CD4-positive, alpha-beta T cell treated with Interleukin-1 beta for 1 hour (primary cell): ENCODE measurements around the gene SLC9A1.
"Not testable (repeated sequence)": the region's sequence is repeated elsewhere in the genome, so short reads cannot be mapped to it uniquely, and the experiment has no call there.

ENCODE experiments used
- DNase-seq, 2 donors: peaks; one replicate each; pipeline ENCODE4 v3.0.0-alpha.2; 2020 to 2022

The SLC9A1 gene

DNA sequence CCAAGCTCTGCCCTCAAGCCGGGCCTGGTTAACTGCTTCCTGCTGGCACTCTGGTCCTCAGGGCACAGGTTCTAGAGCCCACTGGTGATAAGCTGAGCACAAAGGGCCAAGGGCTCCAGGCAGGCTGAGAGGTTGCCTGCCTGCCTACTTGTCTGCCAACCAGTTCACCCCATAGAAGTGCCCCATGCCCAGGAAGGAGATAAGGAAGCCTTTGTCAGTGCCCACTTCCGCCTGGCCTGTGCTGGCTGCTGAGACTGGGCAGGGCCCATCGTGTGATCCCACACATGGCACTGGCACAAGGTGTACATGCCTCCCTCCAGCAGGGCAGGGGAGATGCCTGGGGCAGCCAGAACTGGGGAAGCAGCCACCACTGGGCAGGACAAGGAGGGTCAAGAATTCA, 24.1 kb downstream of the SLC9A1 start:
- no peak for DNase-seq

DNA sequence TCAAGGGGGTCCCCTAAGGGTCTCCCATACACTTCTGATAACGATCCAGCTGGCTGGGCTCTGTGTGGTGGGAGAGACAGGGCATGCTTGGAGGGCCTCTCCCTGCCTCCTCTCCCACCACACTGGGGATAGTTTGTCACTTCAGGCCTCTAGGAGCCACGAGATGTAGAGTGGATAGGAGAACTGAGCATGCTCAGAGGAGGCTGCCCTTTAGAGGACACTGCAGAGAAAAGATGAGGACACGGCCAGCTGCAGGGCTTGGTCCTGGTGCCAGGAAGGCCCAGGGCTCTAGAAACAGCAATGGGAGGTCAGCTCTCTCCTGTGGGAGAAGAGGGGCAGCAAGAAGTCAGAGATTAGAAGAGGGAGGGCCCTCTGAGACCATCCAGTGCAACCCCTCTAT, 25.7 kb downstream of the SLC9A1 start:
- DNase-seq: no peak

DNA sequence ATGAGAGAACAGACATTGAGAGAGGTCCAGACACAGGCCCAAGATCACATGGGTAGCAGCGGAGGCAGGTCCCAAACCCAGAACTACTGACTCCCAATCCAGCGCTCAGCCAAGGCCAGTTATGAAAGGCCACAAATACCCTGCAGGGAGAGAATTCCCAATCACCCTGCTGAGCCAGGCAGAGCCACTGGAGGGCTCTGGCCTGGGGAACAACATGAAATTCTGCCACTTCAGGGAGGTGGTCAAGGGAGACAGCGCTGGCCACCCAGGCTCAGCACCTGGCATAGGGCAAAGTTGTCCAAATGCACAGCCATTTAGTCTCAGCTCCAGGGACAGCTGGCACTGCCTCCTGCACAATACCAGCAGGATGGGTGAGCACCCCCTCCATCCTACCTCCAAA, 27.5 kb downstream of the SLC9A1 start:
- no peak for DNase-seq

DNA sequence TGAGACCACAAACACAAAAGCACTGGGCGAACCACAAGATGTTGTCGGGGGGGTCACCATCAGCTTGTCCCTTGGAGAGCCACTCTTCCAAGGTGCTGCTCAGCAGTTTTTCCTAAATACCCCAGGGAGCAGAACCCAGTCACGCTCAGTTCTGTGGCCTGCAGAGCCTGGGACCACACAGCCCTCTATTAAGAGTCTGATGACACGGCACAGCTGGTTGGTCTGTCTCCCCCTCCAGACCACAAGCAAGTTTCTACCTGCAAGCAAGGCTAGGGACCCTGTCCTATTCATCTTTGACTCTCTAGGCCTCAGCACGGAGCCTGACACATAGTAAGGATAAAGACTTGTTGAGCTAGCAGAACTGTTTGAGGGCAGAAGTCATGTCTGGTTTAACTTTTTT, 28.5 kb downstream of the SLC9A1 start:
- no peak for DNase-seq

DNA sequence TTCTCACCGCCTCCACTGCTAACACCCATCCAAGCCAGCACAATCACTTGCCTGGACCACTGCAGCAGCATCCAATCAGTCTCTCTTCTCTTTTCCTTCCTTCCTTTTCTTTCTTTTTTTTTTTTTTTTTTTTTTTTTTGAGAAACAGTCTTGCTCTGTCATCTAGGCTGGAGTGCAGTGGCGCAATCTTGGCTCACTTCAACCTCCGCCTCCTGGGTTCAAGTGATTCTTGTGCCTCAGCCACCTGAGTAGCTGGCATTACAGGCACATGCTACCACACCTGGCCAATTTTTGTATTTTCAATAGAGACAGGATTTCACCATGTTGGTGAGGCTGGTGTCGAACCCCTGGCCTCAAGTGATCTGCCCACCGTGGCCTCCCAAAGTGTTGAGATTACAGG, 29.8 kb downstream of the SLC9A1 start:
- not testable (repeated sequence) for DNase-seq

DNA sequence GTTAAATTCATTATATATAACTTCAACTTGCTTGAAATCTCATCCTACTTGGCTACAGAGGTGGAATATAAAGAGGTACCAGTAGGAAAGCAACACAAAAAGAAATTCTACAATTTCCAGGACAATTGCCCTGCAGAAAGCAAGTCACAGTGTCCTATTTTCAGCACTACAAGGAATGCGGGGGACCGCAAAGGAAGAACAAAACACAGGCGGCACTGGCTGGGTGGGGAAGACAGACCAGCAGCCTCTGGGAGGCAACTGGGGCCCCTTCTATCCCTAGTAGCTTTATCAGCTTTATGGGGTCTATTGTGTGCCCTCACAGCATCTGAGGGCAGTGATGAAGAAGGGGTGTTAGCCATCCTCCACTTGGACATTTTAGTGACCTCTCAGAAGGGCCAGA, 30.5 kb downstream of the SLC9A1 start:
- DNase-seq: no peak

DNA sequence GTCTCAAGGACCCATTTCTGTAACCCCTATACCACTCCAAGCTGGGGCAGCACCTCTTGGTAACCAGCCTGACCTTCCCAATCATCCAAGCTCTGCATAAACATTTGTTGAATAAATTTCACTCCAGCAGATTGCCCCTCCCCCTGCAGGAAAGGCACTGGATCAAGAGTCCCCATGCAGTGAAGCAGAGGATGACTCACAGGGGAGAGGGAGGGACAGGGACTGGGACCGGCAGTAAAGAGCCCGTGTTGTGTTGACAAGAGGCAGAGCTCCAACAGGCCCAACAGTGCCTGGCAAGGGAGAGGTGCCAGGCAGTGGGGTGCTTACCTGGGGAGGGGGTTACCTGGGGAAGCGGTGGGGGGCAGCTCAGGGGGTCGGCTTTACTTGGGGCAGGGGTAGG, 32.3 kb downstream of the SLC9A1 start:
- DNase-seq: peak in 1 of 2 donors; percentile 39

DNA sequence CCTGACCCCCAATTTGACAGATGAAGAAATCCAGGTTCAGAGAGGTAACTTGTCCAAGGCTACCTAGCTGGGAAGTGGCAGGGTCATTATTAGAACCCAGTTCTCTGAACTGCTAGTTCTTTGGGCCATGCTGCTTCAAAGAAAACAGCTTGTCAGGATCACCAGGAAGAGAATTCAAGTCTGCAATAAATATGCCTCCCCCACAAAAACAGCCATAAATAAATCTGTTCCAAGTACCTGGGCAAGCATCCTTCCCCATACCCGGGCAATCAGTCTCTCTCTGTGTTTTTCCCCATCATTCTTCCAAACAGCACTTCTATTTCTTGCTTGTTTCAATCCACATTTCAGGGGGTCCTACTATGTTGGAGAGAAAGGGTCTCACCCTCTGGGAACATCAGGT, 34.1 kb downstream of the SLC9A1 start:
- no peak for DNase-seq

DNA sequence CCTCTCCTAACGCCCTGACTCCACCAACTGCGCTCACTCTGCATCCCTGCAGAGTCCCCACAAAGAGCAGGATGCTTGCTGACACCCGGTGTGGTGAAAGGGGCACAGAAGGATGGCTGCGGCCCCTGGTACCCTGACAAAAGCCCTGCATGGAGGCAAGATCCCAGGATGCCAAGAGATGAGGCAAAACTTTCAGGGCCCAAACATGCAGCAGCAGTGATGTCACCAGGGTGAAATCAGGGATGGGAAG, 36.6 kb downstream of the SLC9A1 start:
- no peak for DNase-seq

DNA sequence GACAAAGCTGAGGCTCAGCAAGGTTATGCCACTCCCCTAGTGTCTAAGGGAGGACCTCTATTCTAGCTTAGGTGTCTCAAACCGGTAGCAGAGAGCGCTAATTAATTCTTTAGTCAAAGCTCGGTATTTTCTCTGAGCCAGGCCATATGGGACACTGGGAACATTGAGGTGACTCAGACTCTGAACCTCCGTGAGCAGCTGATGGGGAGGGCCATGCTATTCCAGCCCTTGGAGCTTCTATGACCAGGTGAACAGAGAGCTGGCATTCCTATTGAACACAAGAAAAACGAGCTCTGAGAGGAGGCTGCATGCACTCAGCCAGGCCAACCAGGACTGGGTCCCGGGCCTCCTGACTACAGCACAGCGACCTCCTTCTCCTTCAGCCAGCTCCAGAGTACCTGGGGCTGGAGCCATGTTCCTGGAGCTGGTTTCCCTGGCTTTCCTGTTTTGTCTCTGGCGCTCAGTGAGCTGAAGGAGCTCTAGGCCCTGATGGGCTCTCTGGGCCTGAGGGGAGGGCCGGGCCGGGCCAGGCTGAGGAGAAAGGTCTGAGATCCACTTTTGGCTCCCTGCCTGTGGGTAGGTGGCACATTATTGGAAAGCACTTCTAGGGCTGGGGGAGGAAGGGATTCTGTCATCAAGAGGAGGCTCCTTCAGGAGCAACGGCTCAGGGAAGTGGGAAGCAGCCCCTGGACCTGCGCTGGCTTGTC, 37.0 kb downstream of the SLC9A1 start:
- no peak for DNase-seq

DNA sequence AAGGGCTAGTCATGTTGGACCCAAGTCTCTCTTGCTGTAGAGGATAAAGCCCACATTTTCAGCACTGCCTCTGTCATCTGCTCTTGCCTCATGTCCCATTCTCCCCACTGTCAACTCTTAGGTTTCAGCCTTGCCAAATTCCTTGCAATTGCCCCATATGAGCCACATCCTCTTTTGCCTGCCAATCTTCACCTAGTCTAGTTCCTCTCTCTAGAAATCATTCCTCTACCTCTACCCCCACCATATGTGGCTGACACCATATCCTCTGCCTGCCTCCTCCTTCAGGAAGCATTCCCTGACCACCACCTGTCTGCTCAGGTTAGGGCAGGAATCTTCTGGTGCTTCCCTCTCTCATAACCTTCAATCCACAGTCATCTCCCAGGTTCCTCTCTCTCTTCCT, 38.2 kb downstream of the SLC9A1 start:
- peak; percentile 19 to 58 for DNase-seq

DNA sequence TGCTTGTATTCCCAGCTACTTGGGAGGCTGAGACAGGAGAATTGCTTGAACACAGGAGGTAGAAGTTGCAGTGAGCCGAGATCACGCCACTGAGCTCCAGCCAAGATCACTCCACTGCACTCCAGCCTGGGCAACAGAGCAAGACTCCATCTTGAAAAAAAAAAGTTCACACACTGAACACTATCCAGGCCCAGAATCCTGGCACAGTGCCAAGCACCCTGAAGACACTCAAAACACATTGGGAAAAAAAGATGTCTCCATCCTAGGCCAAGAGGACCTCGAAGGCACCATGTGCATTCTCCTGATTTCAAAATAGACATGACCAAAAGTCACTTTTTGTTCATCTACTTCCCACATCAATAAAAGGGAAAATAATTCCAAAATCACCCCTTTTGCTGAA, 38.7 kb downstream of the SLC9A1 start:
- DNase-seq: no peak

DNA sequence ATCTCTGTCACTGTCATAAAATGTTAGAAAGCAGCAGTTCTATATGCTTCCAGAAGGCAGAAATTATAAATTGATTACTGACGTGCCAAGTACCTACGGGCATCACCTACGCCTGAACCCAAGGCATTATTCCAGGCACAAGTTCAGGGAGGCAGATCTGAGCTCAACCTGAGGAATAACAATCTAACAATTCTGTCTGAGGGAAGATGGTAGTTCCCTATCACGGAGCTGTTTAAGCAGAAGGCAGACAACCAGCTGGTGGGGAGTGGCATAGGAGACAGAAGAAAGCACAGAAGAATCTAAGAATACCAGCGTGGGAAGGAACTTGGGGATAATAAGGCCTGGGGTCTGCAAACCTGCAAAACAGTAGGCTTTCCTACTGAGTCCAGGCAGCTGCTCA, 40.4 kb downstream of the SLC9A1 start:
- no peak for DNase-seq

DNA sequence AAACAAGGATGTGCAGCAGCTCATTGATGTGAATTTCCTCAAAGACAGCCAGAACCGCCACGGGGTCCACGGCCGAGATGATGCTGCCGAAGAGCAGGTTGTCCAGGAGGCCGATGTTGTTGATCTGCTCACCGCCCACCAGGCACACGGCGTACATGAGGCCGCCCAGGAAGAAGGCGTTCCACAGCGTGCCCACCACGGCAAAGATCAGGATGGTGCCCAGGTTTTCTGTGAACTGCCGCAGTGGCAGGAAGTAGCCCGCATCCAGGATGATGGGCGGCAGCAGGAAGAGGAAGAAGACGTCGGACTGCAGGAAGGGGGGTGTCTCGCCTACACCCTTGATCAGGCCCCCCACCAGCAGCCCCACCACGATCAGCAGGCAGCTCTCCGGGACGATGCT, 41.1 kb downstream of the SLC9A1 start:
- DNase-seq: no peak

DNA sequence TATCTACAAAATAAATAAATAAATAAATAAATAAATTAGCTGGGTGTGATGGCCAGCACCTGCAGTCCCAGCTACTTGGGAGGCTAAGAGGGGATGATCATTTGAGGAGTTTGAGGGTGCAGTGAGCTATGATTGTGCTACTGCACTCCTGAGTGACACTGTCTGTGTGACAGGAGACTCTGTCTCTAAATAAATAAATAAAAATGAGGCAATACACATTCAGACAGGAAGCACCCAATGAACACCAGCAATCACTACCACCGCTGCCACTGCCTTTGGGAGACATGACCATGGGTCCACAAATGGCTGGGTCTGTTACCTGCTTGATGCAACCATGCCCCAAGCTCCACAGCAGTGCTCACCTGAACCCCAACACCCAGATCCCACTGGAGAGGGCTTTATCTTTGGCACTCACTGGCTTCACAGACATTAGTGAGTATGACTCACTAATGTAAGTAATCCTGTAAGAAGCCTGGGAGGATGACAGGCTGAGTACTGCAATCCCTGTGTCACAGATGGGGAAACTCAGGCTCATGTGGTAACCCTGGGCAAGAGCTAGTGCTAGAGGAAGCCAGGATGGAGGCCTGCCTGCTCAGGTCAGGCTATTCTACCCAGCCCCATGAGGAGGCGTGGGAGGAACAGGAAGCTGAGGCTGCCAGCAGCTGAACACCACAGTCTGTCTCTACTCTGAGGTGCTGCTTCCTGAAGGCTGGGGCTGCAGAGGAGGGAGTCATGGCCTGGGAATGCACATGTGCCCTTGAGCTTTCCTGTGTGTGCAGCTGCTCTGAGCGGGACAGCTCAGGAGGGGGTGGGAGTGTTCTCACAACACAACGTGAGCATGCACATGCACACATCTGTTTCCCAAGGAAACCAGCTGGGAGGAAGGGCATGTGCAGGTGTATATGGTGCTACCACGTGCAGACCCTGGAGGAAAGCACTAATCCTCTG, 43.0 kb downstream of the SLC9A1 start:
- DNase-seq: peak; percentile 67 to 85

DNA sequence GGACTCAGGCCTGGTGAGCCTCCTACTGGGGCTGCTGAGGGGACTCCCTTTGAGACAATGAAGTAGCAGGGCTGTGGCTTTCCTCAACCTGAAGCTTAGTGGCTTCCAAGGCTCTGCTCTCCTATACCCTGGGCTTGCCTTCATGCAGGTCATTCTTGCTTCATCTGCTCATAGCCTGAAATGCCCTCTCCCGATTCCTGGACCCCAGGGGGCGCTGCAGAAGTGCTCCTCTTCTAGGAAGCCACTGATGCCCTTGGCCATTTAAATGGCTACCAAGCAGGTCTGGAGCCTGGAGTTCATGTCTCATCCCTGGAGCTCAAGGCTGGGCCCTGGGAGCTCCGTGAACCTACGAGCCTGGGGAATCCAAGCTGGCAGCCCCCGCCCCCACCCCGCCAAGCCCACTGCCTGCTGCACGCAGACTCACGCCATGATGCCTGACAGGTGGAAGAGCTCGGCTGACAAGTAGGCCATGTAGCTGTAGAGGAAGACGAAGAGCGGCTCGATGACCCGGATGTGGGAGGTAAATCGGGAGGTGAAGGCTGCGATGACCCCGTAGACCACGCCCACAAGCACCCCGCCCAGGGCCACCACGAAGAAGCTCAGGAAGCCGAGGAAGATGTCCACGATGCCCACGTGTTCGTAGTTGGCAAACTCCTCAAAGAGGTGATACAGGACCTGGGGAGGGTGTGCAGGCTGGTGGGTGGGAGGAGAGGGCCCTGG, 45.7 kb downstream of the SLC9A1 start:
- peak in 1 of 2 donors; percentile 28 for DNase-seq

DNA sequence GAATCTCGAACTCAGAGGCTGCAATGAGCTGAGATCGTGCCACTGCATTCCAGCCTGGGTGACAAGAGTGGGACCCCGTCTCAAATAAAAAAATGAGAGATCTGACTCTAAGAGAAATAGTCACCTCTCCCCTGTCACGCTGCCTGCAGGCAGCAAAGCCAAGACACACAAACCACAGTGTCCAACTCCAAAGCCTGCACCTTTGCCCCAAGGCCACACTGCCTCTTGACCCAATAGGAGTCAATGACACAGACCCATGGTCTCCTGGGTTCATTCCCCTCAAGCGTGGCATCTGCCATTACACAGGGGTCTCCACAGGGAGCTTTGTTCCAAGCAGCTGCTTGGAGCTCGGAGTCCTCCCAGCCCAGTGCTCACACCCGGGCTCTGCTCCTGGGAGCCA, 46.3 kb downstream of the SLC9A1 start:
- no peak for DNase-seq

DNA sequence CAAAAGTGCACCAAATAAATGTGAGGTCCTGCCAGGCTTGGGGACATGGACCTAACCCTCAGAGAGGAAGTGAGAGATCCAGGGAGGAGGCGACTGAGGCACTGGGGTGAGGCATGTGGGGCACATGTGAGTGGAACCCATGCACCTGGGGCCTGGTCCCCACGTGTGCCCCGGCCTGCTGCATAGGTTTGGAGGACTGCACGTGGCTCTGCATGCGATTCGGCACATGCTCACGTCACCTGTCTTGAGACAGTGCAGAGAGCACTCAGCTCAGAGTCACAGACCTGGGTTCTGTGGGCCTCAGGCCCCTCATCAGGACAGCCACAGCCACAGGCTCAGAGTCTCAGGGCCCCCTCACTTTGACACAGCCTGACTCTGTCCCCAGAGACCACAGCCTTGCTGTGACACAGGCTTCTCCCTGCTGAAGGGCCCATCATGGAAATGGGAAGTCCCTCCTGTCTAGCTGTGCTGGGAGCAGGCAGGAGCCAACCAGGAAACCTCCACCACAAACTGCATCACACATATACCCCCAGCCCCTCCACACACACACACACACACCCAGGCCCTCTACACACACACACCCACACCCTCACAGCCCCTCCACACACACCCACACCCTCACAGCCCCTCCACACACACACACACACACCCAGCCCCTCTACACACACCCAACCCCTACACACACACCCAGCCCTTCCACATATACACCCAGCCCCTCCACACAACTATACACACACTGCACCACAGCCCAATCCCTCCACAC, 48.2 kb downstream of the SLC9A1 start:
- DNase-seq: peak in 1 of 2 donors; percentile 48

DNA sequence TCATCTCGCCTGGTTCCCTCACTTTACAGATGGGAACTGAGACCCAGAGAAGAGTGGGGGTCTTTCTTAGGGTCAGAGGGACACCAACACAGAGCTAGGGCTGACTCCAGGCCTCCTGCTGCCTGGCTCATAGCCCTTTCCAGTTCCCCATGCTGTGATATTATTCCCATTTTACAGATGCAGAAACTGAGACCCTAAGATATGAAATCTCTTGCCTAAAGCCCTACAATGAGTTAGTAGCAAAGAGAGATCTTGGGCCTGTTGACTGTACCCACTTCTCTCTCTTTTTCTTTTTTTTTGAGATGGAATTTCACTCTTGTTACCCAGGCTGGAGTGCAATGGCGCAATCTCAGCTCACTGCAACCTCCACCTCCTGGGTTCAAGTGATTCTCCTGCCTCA, 49.9 kb downstream of the SLC9A1 start:
- DNase-seq: no peak

DNA sequence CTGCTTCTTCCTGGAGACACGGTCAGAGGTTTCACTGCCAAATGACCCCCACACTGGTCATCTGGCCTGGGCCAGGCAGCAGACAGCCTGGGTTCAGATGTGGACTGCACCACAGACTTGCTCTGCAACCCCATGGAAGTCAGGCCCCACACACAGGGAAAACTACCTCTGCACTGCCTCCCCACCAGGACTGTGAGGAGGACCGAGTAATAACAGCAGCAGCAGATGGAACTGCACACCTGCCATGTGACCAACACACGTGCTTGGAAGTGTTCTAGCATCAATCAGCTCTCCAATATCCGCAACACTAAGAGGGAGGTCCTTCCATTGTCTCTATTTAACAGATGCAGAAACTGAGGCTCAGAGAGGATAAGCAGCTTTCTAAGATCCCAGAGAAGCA, 51.4 kb downstream of the SLC9A1 start:
- no peak for DNase-seq

DNA sequence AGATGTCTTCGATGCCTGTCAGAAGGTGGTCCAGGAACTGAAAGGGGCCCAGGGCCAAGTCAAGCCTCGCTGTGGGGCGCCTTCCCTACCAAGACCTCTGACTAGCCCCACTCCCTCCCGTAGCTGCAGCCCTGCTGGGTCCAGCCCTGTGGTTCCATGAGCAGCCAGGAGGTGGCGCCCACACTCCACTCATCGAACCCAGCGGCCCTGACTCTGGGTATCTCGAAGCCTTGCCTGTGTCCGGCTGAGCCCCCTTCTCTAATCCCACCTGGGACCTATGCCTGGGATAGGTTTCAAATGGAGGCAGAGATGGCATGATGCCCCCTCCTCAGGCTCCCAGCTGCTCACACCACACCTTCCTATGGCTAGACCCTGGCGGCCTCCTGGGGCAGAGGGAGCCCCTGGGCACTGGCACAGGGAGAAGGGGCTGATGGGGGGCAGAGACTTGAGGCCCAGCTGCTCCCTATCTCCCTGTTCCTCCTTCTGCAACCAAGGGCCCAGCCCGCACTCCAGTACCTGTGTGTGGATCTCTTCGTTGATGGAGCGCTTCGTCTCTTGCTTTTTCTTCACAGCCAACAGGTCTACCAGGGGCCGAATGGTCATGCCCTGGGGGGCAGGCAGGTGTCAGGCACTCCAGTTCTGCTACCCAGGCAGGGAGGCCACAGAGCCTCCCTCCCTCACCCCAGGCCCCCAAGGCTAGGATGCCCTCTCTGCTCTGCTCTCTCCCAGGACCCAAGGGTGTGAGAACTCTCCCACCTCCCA, 52.0 kb downstream of the SLC9A1 start:
- peak; percentile 76 to 80 for DNase-seq

DNA sequence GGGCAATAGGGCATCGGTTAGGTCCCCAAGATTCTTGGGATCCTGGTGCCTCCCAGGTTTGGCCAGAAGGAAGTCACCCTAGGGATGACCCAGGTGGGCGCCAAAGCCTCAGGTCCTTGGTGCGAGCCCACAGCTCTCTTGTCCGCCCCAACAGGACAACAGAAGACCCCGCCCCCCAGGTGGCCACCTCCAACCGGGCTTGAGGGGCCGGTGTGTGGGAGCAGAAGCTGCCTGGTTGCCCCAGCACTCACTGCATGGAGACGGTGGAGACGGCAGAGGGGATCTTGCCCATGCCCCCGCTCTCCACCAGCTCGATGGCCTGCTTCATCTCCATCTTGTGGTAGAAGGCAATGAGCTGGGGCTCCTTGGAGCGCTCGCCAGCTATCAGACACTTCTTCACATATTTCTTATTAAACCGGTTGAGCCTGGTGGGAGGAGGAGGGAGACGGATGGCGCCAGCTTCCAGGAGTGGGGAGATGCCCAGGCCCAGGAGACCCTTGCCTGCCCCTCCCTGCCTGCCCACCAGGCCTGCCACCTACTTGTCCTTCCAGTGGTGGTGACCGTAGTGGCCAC, 52.7 kb downstream of the SLC9A1 start:
- no peak for DNase-seq
